HG03354 (cell line): Measurements from ENCODE around the gene CRYBG1.
"Not testable (repeated sequence)": the region's sequence is repeated elsewhere in the genome, so short reads cannot be mapped to it uniquely, and the experiment has no call there.

Experiments
- ATAC-seq: cut with Tn5 transposase; IDR thresholded peaks from one replicate; pipeline ENCODE4 v1.9.1; 2021; ENCODE audit warnings: mild to moderate bottlenecking; ENCODE audit not compliant: unreplicated experiment, poor library complexity, severe bottlenecking

CRYBG1 gene

DNA sequence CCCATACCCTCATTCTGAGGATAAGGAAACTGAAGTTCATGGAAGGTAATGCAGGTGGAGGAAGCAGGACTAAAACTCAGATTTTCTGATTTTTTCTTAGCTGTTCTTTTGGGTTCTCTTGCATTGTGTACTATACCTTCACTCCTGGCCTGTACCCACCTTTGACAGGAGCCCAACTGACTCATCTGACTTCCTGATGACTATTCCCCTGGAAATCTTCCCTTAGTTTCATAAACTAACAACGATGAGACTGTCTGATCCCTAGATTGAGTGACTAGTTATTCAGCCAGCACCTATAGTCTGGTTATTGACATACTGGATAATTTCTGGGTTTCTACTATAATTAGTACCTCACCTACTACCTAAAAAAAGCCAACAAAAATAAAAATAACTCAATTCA is 10.1 kb downstream of the CRYBG1 start:
- ATAC-seq = no peak

- ATAC-seq = no peak
Observed at GRCh38 chr6:106372838-106373501, 12.5 kb downstream of the CRYBG1 start.

- ATAC-seq = no peak
Observed at GRCh38 chr6:106373502-106374239, 13.2 kb downstream of the CRYBG1 start.

DNA sequence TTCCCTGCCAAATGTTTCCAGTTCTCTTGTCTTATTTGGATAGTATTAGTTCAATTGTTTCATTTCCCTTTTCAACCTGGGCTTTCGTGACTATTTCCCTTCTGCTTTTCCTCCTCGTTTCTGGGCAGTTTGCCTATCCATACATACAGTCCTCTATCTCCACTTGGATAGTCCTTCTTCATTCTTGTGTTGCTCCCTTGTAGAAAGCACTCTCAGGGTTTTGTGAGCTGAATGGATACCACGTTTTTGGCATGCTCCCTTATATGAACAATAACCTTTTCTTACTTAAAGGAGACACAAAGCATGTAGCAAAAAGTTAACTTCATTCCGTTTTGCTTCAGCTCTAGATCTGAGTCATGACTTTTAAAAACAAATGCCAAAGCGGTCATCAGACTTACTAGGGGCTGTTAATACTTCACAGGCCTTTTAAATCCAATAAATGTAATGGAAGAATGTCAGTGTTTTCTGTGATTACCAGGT is 16.6 kb downstream of the CRYBG1 start:
- no peak for ATAC-seq

DNA sequence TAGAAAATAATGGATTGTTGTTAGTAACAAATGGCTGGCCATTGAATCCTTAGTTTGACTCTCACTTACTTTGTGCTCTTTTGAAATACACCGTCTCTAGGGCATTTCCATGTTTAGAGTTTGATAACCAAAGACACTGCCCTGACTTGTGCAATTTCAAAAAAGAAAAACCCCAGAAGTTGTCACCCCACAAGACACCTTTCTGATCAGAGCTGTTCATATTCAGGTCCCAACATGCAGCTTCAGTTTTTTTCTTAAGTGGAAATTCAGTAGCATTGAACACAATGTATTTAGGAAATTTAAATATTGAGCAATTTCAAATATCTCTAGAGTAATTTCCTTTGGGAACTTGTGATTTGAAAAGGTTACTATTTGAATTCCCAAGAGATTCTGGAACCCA is 19.4 kb downstream of the CRYBG1 start:
- ATAC-seq = no peak

- ATAC-seq = no peak
Observed at GRCh38 chr6:106380407-106380806, 19.9 kb downstream of the CRYBG1 start.

DNA sequence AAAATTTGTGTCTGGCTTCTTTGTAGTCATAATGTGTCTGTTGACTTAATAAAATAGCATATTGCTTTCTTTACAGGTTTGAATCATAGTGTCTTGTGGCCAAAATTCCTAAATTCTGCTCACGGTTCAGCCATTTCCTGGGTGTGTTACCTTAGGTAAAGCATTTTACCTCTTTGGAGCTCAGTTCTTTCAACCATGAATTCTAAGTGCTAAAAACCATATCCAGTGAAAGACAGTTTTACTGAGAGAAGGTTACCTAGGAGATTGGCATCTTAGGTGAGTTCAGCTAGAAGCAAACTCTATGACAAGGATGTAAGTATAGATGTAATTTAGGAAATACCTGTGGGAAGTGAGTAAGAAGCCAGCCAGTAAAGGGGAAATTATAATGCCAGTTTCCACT is 20.7 kb downstream of the CRYBG1 start:
- ATAC-seq = no peak

DNA sequence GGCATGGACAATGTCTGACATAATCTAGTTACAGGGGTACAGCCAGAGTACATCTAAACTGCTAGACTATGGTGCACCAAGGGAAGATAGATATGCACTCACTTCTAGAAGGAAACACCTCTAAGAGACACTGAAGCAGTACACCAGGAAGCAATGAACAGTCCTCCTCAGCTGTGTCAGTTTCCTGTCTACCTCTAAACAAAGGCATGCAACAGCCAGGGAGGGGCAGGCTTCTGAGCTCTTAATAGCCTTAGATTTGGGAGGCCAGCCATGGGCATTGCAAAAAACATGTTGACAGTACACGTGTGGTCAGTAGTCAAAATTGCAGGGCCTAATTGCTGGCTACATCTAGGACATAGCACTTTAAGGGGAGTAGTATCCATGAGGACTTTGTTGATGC is 21.4 kb downstream of the CRYBG1 start:
- ATAC-seq = no peak

DNA sequence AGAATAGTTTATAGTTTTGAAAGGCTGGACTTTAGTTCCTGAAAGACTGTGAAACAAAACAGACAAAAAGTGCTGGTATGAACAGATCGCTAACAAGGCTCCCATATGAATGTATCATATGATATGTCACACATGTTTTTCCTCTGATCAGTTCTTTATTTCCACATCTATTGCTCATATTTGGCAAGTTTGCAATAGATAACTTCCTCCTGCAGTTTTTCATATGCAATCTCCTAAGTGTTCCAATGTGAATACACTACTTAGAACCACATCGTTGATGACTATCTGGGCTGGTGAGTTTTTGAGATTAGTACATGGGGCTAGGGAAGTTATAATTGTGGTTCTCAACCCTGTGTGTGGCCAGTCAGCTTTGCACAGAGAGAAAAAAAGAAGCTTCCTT is 23.1 kb downstream of the CRYBG1 start:
- no peak for ATAC-seq

DNA sequence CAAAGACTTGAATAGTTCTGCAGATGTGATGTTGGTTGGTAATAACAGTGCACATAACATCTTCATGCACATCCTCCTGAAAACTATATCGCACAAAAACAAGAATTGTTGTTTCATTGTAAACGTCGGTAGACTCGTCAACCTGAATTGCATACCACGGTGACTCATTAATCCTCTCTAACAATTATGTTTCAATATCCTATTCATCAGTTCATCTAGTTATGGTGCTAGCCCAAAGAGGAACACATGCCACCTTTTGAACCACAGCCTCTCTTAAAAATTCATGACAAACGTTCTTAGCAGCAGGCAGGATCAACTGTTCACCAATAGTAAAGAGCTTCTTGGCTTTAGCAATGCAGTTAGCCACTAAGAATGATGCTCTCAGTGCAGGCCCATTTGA is 25.0 kb downstream of the CRYBG1 start:
- ATAC-seq = no peak

DNA sequence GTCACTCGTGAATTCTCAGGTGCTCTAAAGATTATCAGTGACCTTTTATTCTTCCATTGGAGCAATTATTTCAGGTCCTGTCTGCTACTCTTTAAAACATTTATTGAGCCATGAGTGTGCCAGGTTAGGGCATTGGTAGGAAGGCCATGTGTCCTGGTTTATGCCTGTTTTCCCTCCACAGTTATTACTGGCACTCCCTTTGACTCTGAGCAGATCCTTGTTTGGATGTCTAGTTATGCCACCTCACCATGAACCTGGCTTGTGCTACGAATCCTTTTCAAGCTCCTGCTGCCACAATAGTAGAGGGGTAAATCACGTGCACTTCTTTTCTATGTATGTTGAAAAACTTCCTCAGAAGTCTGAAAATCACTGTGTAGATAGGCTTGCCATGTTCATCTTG is 27.4 kb downstream of the CRYBG1 start:
- no peak for ATAC-seq

DNA sequence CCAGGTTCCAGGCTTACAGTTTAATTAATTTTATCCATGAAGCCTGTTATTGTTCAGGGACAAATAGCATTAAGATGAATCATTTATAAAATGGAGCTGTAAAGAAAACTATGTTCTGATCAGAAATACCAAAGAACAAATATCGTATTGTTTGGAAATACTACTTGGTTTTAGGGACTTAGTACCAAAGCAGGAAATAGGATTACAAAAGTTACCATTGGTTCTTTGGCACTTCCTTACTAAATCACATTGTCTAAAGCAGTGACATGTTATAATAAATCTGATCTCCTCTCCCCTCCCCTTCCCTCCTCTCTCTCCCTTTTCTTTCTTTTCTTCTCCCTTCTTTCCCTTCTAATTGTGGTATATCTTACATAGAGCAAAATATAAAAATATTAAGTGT is 29.6 kb downstream of the CRYBG1 start:
- ATAC-seq = no peak

DNA sequence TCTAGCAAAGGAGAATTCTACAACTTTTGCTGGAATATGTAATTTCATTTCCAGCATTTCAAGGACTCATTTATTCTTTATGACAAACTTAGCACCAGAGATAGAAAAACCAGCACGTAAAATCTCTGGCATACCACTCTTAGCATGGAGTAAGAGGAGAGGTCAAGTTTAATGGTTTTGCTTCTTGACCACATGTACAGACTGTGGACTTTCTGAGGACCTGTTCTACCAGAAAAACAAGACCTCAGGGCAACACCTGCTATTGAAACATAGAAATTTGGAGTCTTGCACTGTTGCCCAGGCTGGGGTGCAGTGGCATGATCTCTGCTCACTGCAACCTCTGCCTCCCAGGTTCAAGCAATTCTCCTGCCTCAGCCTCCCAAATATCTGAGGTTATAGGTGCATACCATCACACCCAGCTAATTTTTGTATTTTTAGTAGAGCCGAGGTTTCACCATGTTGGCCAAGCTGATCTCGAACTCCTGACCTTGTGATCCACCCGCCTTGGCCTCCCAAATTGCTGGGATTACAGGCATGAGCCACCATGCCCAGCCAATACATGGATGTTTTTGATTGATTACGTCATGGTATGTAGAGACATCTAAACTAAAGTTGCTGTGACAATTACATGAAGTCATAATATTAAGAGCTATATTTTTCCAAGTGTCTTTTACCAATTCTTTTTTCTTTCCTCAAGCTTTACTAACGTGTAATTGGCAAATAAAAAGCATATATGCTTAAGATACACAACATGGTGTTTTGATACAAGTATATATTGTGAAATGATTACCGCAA is 36.1 kb downstream of the CRYBG1 start:
- ATAC-seq = no peak

- ATAC-seq = no peak
Observed at GRCh38 chr6:106397431-106397830, 36.9 kb downstream of the CRYBG1 start.

- ATAC-seq = no peak
Observed at GRCh38 chr6:106398621-106399020, 38.1 kb downstream of the CRYBG1 start.

GRCh38 chr6:106405044-106405443 is 44.5 kb downstream of the CRYBG1 start:
- ATAC-seq = not testable (repeated sequence)

GRCh38 chr6:106411056-106411455 is 50.5 kb downstream of the CRYBG1 start:
- ATAC-seq = no peak

DNA sequence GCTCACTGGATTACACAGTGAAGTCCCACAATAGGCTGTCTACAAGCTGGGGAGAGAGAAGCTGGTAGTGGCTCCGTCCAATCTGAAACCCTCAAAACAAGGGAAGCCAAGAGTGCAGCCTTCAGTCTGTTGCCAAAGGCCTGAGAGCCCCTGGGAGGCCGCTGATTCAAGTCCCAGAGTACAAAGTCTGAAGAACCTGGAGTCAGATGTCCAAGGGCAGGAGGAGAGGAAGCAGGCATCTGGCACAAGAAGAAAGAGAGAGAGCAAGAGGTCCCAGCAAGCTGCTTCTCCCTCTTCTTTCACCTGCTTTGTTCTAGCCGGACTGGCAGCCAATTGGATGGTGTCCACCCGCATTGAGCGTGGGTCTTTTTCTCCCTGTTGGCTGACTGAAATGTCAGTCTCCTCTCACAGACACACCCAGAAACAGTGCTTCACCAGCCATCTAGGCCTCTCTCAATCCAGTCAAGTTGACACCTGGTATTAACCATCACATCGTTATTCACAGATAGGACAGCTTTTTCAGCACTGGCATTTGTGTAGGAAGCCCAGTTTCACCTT is 51.2 kb downstream of the CRYBG1 start:
- no peak for ATAC-seq

GRCh38 chr6:106413016-106413415 is 52.5 kb downstream of the CRYBG1 start:
- no peak for ATAC-seq

GRCh38 chr6:106413722-106414121 is 53.2 kb downstream of the CRYBG1 start:
- no peak for ATAC-seq
